NCI-H187 treated with DMSO at 0.1 percent for 48 hours (cell line): ENCODE data around the gene CHID1.

Source experiments
- DNase-seq: peaks from one replicate; lab custom pipeline; 2025; lab: John Stamatoyannopoulos, UW

The CHID1 gene

DNA sequence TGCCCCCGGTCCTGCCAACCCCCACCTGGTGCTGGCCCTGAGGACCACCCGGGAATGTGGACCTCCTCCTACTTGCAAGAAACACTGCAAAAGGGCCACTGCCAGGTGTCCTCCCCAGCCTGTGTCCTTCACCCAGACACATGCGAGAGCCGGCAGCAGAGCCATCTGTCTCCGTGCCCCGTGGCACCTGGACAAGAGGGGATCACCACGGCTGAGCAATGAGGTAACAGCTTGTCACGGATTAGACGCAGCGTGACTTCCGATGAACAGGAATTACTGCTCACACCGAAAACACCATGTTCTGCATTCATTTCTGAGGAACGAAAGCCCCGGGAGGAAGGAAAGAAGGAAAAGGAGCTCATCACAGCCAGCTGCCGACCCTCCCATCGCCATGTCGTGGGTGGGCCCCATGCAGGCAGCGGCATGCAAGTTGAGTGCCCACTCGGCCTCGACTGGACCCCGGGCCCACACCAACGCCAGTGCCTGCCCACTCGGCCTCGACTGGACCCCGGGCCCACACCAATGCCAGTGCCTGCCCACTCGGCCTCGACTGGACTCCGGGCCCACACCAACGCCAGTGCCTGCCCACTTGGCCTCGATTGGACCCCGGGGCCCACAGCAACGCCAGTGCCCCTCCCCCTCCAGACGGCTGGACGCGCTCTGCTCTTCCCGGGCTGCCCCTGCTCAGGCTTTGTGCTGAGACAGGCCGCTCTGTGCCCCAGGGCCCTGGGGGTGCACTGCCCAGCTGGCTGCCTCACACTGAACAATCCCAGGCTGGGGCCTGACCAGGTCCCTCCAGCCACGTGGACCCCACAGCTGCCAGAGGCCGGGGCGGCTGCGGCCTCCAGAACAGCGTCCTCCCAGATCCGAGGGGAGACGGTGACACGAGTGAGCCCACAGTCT, 22.0 kb downstream of the CHID1 start:
- DNase-seq: no peak

DNA sequence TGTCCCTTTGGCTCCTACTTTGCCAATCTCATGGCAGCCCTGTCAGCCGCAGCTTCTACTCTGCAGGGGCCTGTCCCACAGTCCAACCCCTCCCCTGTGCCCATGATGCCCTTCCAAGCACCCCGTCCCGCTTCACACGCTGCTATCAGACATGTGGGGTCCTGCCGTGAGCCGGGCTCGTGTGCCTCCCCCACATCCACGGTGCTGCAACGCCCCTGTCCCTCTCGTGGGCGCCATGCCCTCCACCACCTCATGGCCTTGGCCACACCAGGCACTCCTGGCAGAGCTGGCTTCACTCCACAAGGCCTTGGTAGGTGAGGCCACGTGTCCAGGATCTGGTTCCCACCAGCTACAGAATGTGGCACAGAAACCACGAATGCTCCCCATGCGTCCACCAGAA, 23.0 kb downstream of the CHID1 start:
- DNase-seq: no peak

DNA sequence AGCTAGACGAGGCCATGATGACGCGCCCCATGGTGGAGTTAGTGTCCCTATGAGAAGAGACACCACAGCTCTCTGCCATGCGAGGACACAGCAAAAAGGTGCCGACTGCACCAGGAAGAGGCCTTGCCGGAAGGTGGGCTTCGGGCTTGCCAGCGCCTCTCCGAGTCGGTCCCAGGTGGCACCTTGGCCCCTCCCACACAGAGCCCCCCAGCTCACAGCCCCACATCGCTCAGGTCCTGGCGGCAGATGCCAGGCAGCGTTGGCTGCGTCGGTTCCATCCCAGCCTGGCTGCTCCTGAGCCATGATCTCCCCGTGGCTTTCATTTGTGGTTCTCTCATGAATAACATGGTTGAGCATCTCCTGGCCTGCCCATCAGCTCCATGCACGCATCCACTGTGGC, 24.0 kb downstream of the CHID1 start:
- DNase-seq: no peak

DNA sequence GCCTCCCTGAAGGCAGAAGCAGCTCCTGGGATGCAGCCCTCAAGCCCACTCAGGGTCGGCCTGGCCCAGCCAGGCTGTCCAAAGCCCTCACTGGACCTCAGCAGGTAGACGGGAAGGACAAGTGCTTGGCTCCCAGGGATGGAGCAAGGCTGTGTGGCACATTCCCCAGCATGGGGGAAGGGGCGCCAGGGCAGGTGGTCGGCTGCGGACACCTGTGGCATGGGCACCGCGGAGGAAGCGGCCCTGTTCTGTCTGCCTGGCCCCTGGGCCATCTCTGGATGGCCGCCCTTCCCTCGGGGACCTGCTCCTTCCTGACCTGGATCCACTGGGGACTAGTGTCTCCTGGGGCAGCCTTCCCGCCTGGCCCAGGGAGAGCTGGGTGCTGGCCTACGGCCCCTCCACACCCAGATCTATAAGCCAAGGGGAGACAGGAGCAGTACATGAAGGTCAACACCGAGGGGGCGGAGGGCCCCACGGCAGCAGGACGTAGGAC, 26.0 kb downstream of the CHID1 start:
- no peak for DNase-seq

DNA sequence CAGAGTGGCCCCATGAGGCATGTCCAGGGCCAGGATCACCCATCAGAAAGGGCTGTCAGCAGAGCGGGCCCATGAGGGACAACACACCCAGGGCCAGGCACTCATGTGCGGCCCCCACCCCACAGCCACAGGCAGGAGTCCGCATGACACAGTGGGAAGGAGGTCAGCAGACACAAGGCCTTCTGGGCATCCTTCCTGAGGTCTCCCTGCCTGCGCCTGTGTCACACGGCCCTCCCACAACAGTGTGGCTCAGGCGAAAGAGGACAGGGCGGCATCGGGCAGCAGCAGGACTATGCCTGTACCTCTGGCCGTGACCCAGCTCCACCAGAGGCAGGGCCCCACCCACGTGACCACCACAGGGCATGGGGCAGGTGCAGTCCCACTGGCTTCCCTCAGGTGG, 27.1 kb downstream of the CHID1 start:
- DNase-seq: no peak

DNA sequence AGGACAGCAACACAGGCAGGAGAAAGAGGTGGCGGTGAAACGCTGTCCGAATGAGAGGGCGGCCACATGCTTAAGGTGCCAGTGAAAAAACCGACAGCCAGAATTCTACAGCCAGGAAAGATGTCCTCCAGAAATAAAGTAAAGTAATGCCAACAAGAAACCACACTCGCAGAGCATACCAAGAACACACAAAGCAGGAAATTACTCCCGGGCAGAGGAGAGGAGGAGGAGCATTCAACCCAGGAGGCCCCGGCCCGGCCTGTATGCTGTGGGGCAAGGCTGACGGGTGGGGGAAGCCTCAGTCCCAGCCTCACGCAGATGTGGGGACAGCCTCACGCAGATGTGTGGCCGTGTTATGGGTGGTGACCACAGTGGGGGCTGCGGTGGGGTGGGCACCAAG, 28.0 kb downstream of the CHID1 start:
- DNase-seq: no peak

DNA sequence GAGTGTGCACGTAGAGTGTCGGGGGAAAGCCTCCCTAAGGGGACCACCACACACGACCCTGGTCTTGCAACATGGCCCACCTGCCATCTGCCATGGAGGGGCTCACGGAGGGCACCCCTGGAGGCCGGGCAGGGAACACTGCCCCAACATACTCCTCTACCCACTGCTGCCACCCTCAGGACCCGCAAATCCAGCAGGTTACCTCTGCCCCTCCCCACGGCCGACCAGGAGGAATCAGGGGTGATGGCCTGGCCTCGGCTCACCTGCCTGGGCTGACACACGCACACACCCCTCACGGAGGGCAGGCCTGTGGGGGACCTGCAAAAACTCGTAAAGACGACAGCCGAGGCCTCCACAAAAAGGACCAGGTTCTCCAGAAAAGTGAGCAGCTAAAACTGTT, 30.2 kb downstream of the CHID1 start:
- DNase-seq: no peak

DNA sequence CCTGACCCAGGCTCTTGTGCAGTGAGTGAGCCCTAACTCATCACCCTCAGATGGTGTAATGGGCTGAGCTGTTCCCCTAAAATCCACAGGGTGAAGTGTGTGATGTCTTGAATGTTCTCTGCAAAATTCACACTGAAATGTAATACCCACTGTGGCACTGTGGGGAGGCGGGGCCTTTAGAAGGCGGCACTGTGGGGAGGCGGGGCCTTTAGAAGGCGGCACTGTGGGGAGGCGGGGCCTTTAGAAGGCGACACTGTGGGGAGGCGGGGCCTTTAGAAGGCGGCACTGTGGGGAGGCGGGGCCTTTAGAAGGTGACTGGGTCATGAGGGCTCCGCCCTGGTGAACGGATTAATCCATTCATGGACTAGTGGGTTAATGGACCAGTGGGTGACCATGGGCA, 33.0 kb downstream of the CHID1 start:
- DNase-seq: no peak

DNA sequence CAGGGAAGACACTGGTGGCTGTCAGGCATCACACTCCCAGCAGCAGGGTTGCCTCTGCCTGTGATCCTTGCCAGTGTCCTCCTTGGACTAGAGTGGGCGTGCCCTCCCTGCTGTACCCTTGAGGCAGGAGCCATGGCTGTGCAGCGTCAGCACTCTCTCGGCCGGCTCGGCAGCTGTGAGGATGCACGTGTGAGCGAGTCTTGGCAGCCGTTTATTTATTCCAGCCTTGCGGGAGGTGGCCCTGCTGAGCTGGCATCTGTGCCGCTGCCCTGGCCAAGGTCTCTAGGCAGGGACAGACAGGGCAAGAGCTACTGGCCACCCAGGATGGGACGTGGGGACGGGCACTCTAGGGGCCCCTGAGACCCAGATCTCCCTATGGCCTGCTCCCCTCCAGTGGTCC, 34.1 kb downstream of the CHID1 start:
- no peak for DNase-seq

DNA sequence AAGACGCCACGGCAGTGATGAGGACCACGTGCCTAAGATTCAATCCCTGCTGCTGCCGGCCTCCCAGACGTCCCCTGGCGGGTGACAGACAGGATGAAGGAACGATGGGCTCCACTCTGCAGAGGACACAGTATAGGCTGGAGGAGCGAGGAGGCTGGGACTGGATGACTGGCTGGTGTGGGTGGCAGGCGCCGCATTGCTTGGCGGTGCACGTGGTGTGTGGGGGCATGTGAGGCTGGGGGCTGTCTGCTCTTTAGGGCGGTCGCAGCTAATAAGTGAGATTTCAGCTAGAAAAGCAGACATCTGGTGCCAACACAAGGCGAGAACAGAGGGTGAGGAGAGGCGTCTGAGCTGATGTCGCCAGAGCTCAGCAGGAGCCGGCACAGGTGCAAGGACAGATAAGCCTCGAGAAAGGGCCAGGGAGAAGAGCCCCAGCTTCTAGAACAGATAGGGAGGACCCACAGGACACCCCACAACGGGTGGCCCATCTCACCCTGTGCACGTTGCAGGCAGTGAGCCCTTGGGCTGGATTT, 34.8 kb downstream of the CHID1 start:
- DNase-seq: no peak

DNA sequence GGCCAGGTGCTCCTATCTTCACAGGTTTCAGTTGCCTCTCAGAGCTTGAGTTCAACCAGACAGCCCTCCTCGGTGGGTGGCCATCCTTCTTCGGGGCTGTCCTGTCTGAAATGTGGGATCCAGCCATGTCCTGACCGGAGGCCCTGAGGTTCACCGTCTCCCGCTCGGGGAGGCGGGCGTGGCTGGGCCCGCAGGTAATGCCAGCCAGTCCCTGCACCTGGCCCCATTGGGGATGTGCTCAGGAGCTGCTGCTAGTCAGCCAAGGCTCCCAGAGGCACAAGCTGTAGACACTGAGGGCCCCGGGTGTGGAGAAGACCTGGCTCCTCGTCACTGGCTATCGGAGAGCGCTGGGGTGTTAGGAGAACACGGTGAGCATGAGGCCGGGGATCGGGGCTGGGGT, 35.4 kb downstream of the CHID1 start:
- no peak for DNase-seq

DNA sequence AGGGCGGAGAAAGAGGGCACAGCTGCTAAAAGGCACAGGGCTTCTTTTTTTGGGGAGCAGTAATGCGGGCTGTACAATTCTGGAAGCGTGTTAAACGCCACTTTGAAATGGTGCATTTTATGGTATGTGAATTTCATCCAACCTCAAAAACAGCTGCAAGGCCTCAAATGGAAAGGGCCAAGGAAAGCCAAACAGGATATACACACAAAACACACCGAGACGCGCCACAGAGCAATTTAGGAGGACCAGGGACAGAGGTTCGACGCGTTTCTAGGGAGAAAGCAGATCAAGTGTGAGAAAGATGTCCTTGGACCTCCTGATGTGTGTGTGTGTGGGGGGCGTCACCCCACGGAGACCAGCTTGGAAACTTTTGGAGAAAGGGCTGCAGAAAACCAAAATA, 36.9 kb downstream of the CHID1 start:
- no peak for DNase-seq

DNA sequence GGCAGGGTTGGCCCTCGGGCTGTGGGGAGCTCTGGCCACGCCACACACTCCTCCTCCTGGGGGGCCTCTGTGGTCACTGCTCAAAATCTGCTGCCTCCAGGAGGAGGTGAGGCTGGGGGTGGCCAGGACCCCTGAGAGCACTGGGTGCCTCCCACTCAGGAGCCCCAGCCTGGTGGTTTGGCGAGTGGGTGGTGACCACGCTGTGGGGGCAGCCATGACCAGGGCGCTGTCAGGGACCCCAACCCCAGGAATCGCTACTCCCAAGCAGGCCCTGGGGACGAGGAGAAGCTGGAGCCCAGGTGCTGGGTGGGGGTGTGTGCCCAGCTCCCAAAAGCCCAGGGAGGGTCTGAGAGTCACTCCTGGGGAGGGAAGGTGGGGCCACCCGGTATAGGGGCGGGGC, 37.8 kb downstream of the CHID1 start:
- no peak for DNase-seq

DNA sequence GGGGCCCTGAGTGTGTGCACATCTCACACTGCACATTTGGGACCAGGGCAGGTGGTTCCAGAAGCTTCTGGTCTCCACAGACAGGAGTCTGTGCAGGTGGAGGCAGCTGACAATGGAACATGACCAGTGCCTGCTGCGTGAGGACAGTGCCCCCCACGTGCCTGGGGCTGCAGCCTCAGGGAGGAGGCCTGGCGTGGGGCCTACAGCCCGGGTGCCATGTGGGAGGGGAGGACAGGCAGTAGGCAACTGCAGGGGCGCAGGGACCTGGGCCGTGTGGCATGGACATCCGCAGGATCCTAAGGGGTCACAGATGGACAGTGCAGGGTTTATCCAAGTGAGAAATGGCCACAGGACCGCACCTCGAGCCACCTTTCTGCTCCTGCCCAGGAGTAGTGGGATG, 39.1 kb downstream of the CHID1 start:
- DNase-seq: no peak

DNA sequence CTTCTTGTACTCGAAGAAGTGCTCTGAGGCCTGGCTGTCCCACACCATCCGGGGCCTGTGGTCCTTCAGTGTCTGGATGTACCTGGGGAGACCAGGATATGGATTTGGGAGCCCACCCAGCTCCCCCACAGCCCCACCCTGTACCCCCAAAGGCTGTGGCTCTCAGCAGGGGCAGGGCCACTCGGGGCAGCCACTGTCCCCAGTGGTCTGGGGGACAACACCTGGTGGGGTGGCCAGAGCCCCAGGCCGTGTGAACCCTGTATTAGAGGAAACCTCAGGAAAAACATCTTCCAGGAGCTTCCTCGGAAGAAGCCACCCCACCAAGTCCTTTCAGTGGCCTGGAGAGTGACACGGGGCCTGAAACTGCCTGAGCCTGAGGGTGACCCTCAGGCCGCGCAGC, 40.2 kb downstream of the CHID1 start:
- DNase-seq: no peak

DNA sequence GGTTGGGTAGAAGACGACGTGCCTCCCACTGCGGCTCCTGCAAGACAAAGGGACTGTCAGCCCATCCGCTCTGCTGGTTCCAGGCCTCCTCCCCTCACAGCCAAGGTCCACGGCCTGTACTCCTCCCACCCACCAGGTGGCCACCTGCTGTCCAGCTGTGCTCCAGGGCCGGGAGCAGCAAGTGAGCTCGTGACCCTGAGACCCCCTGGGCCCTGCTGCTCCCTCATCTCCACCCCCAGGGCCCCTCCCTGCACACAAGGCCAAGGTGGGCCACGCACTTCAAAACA, 40.5 kb downstream of the CHID1 start:
- no peak for DNase-seq

DNA sequence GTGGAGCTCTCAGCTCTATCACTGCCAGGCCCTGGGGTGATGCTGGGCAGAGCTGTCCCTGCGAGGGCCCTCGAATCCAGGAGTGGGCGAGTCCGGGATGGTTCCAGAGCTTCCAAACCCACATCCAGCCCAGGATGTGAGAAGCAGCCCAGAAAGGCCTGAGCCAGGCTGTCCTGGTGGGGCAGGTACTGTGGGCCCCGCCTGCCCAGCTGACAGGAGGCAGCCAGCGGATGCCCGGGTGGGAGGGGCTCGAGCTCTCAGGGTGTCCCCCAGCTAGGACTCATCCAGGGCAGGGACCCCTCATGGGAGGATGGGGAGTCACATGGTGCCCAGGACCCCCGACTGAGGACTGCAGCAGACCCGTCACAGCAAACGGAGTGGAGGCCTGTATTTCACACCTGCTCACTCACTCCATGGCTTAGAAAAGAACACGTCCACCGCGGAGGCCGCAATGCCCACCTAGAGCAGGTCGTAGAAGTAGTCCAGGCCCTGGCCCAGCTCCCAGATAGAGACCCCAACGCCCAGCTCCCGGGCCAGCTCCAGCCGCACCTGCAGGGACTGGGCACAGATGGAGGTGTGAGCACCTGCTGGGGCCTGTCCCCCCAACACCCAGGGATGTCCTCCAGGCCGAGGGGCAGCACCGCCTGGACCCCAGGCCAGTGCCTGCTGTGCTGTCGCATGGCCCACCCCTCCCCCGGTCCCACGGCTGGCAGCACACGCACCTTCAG, 41.0 kb downstream of the CHID1 start:
- no peak for DNase-seq

DNA sequence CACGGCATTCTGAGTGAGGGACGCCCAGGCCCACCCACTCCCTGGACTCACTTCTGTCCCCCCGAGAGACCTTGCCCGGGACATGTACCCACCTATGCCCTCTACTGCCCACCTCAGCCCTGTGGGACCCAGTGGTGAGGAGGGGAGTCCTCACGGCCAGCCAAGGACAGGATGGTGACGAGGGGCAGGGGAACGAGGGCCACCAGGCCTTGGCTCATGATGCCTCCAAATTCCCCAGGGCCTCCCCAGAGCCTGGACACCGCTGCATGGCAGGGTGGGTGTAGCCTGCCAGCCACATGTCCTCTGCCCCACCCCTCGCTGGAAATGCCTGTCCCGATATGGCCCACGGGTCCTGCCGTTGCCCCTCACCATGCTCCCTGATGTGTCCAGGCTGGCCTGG, 41.8 kb downstream of the CHID1 start:
- DNase-seq: no peak

DNA sequence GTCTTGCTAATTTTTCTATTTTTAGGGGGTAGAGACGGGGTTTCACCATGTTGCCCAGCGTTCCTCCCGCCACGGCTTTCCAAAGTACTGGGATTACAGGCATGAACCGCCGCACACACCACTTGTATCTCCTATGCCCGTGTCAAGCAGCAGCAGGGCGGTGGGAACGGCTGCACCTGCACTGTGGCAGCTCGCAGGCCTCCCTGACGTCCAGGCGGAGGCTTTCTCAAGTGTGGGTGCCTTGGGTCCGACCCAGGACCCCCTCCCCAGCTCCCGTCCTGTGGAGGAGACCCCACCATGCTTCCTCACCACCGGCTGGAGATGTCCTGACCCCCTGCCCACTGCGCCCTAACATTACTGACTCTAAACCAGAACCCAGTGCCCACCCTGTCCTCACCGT, 42.2 kb downstream of the CHID1 start:
- no peak for DNase-seq

DNA sequence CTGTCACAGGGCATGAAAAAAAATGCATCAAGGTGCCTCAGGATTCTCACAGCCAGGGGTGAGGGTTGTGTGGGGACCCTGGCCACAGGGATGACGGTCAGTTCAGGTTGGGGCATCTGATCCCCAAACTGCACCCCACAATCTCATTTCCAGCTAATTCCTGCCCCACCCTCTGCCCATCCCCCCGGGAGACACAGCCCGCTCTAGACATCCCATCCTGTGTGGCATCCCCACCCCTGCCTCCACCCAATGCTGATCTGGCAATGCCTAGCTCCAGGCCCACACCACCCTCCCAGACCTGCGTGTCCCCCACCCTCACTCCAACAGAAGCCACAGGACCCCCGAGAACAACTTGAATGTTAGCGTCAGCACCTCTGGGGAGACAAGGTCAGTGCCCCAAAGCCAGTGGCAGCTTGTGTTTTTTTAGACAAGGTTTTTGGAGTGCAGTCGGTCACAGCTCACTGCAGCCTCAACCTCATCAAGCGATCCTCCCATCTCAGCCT, 42.7 kb downstream of the CHID1 start:
- DNase-seq: no peak

DNA sequence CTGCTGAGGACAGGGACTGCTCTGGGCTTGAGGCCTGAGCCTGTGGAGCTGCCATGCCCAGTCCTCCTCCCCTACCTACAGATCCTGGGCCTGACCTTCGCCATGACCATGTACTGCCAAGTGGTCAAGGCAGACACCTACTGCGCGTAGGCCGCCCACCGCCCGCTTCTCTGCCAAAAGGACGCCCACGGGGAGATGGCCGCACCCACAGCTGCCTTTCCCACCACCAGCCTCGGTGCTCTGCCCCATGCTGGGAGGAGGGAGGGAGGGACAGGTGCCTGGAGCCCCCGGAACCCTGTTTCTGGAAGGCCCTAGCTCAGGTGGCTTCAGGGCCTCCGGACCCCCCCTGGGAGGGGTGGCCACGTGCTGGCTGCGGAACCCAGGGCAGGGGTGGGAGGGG, 44.1 kb downstream of the CHID1 start:
- no peak for DNase-seq

DNA sequence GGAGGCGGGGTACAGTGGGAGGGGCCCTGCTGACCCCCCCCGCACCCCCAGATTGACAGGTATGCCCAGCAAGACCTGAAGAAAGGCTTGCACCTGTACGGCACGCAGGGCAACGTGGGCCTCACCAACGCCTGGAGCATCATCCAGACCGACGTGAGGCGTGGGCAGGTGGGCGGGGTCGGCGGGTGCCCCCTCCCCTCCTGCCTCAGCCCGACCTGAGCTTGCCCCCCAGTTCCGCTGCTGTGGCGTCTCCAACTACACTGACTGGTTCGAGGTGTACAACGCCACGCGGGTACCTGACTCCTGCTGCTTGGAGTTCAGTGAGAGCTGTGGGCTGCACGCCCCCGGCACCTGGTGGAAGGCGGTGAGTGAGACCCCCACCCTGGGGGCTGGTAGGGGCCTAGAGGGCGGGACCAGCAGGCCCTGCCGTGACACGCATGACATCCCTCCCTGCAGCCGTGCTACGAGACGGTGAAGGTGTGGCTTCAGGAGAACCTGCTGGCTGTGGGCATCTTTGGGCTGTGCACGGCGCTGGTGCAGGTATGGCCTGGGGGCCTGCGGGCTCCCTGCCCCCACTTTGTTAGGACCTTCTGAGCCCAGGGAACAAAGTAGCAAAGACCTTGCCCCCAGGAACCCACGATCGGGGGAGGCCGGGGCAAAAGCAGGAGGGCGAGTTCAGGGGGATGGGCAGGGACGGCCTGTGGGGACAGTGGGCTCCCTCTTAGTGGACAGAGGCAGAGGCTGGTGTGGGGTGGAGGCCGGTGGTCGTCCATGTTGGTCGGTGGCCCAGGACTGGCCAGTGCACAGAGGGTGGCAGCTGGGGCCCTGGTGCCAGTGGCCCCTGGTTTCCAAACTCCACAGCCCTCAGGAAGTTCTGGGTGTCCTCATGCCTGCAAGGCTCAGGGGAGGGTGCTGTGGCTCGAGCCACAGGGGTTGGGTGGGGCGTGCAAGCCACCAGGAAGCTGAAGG, 44.9 kb downstream of the CHID1 start:
- no peak for DNase-seq
